IPS-18c (cell line): Measurements from ENCODE around the gene PAX1.
A peak's percentile ranks its signal among the peaks of the same experiment; 100 is the strongest.

Experiments
- H3K4me3 ChIP-seq: 2 replicates; pipeline ENCODE4 v1.7.0; 2013; ENCODE audit warnings: low read depth, mild to moderate bottlenecking, low read length, moderate library complexity; ENCODE audit not compliant: insufficient read depth
- H3K9me3 ChIP-seq: one replicate; pipeline ENCODE4 v1.6.1; 2013; ENCODE audit warnings: mild to moderate bottlenecking, low read length, moderate library complexity; ENCODE audit not compliant: control insufficient read depth, insufficient read depth

PAX1 gene

DNA sequence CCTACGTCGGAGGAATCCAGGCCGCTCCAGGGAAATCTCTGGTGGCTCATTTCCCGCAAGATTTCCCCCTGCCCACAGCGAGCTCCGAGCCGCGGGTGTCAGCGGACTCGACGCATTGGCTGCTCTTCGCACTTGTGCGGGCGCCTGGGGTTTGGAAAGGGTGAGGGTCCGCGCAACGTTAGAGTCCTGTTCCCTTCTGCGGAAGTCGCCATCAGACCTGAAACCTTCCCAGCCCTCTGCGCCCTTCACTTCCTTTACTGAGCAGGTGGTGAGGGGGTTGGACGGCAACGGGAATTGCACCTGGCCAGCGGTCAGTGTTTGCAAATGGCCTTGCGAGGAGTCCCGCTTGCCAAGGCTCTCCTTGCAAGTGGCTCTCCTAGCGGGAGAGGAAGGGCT is 8.4 kb downstream of the PAX1 start:
- Histone ChIP-seq H3K4me3 (peak overlapping the region; percentile 43; the same call in 1 of the 2 replicates), H3K9me3 (peaks cover 2% of the 10 kb centered on the region)

GRCh38 chr20:21714297-21715192 is 9.1 kb downstream of the PAX1 start:
- peaks cover 2% of the 10 kb centered on the region for H3K9me3 ChIP-seq
- H3K4me3 ChIP-seq, result peak overlapping the region; percentile 40; the same call in 1 of the 2 replicates

GRCh38 chr20:21715193-21715881 is 9.9 kb downstream of the PAX1 start:
- peaks cover 2% of the 10 kb centered on the region for H3K9me3 ChIP-seq
- H3K4me3 ChIP-seq, result no peak overlapping the region

- Histone ChIP-seq H3K4me3 (no peak overlapping the region), H3K9me3 (no peaks in the 10 kb centered on the region)
Observed at GRCh38 chr20:21719592-21720214, 14.2 kb downstream of the PAX1 start.

GRCh38 chr20:21725892-21726291 is 20.4 kb downstream of the PAX1 start:
- no peak overlapping the region for H3K4me3 ChIP-seq
- no peaks in the 10 kb centered on the region for H3K9me3 ChIP-seq

GRCh38 chr20:21729316-21729715 is 23.9 kb downstream of the PAX1 start:
- no peak overlapping the region for H3K4me3 ChIP-seq
- no peaks in the 10 kb centered on the region for H3K9me3 ChIP-seq

GRCh38 chr20:21739161-21739560 is 33.7 kb downstream of the PAX1 start:
- Histone ChIP-seq H3K9me3 (peaks cover 4% of the 10 kb centered on the region), H3K4me3 (no peak overlapping the region)

GRCh38 chr20:21739682-21740081 is 34.2 kb downstream of the PAX1 start:
- Histone ChIP-seq H3K4me3 (no peak overlapping the region), H3K9me3 (peaks cover 4% of the 10 kb centered on the region)

DNA sequence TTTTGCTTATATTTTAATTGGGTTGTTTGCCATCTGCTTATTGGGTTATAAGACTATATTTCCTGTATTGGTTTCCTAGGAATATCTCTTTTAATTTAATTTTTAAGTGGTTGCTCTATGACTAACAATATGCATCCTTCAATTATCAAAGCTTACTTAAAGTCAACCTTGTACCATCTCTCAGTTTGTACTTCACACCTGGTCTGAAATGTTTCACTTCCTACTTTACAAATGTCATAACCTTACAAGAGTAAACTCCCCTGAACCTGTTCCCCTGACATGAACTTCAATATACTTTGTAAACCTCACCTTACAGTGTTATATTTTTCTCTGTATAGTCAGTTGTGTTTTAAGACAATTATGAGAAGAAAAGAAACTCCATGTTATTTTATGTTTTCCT is 35.8 kb downstream of the PAX1 start:
- Histone ChIP-seq H3K9me3 (peaks cover 4% of the 10 kb centered on the region), H3K4me3 (no peak overlapping the region)

DNA sequence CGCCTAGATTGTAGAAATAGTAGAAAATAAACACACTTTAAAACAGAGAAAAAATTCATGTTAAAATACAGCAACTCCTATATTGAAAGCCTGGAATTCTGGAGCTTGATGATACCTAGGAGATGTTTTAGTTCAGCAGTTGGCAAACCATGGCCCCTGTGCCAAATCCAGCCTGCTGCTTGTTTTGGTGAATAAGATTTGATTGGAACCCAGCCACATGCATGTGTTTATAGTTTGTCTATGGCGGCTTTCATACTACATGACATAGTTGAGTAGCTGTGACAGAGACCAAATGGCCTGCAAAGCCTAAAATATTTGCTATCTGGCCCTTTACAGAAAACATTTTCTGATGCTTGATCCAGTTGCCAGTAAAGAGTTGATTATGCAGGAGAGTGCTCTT is 57.2 kb downstream of the PAX1 start:
- Histone ChIP-seq H3K4me3 (no peak overlapping the region), H3K9me3 (no peaks in the 10 kb centered on the region)

GRCh38 chr20:21767200-21767738 is 61.8 kb downstream of the PAX1 start:
- Histone ChIP-seq H3K4me3 (no peak overlapping the region), H3K9me3 (no peaks in the 10 kb centered on the region)

GRCh38 chr20:21767739-21768223 is 62.3 kb downstream of the PAX1 start:
- Histone ChIP-seq H3K9me3 (no peaks in the 10 kb centered on the region), H3K4me3 (no peak overlapping the region)
